22Rv1 (cell line): ENCODE results near the gene ABTB2.

ENCODE experiments used
- ZFX ChIP-seq: fragments of 450-650 bp; IDR thresholded peaks from 2 replicates; pipeline ENCODE4 v1.6.1; 2017; ENCODE audit warnings: antibody characterized with exemption, borderline replicate concordance
- TF ChIP-seq, protein P1 (sequence below): fragments of 450-650 bp; IDR thresholded peaks from 2 replicates; pipeline ENCODE4 v1.5.1; 2017; ENCODE audit warnings: mild to moderate bottlenecking

DNA sequence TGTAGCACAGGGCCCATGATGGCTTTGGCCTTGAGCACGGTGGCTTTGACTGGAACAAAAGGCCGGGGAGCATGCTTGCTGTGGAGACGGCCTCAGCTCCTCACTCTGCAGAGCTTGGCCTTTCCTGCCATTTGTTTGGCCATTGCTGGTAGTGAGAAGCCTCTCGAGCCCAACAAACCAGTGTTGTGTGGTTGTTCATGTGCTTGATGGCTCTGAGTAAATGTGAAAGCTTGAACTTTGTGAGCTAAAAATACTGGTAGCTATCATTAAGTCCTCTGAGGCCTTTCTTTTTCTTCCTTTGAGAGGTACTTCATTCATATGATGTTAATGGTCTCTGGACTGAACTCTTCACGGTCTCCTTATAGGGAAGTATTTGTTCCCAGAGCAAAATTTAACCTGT is 212.7 kb downstream of the ABTB2 start:
- TF ChIP-seq, protein P1, sequence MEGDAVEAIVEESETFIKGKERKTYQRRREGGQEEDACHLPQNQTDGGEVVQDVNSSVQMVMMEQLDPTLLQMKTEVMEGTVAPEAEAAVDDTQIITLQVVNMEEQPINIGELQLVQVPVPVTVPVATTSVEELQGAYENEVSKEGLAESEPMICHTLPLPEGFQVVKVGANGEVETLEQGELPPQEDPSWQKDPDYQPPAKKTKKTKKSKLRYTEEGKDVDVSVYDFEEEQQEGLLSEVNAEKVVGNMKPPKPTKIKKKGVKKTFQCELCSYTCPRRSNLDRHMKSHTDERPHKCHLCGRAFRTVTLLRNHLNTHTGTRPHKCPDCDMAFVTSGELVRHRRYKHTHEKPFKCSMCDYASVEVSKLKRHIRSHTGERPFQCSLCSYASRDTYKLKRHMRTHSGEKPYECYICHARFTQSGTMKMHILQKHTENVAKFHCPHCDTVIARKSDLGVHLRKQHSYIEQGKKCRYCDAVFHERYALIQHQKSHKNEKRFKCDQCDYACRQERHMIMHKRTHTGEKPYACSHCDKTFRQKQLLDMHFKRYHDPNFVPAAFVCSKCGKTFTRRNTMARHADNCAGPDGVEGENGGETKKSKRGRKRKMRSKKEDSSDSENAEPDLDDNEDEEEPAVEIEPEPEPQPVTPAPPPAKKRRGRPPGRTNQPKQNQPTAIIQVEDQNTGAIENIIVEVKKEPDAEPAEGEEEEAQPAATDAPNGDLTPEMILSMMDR = no peak
- no peak for TF ChIP-seq ZFX
